GM18907 (cell line): ENCODE measurements around the gene YAF2.
"Not testable (repeated sequence)": the region's sequence is repeated elsewhere in the genome, so short reads cannot be mapped to it uniquely, and the experiment has no call there.

Experiments used
- ATAC-seq: cut with Tn5 transposase; IDR thresholded peaks from one replicate; pipeline ENCODE4 v1.9.1; 2021; ENCODE audit warnings: mild to moderate bottlenecking, moderate library complexity; ENCODE audit not compliant: unreplicated experiment

Gene YAF2

GRCh38 chr12:42199007-42199406 lies 39.0 kb downstream of the YAF2 start:
- ATAC-seq, result no peak

- no peak for ATAC-seq
Measured at GRCh38 chr12:42196723-42197603, 41.1 kb downstream of the YAF2 start.

GRCh38 chr12:42192686-42193085 lies 45.4 kb downstream of the YAF2 start:
- ATAC-seq, result no peak

GRCh38 chr12:42192258-42192657 lies 45.8 kb downstream of the YAF2 start:
- no peak for ATAC-seq

GRCh38 chr12:42190376-42190775 lies 47.7 kb downstream of the YAF2 start:
- ATAC-seq, result no peak

GRCh38 chr12:42188275-42188674 lies 49.8 kb downstream of the YAF2 start:
- not testable (repeated sequence) for ATAC-seq

GRCh38 chr12:42187799-42188198 lies 50.2 kb downstream of the YAF2 start:
- no peak for ATAC-seq

GRCh38 chr12:42186793-42187192 lies 51.3 kb downstream of the YAF2 start:
- ATAC-seq, result peak; percentile 51

GRCh38 chr12:42182394-42182793 lies 55.7 kb downstream of the YAF2 start:
- ATAC-seq, result no peak

GRCh38 chr12:42180990-42181596 lies 57.0 kb downstream of the YAF2 start:
- no peak for ATAC-seq

- no peak for ATAC-seq
Measured at GRCh38 chr12:42178101-42178500, 59.9 kb downstream of the YAF2 start.

GRCh38 chr12:42174978-42175377 lies 63.1 kb downstream of the YAF2 start:
- ATAC-seq, result no peak

- ATAC-seq, result no peak
Measured at GRCh38 chr12:42173961-42174521, 64.0 kb downstream of the YAF2 start.

GRCh38 chr12:42172441-42173210 lies 65.4 kb downstream of the YAF2 start:
- ATAC-seq, result no peak

GRCh38 chr12:42167711-42168110 lies 70.3 kb downstream of the YAF2 start:
- no peak for ATAC-seq

GRCh38 chr12:42166501-42166900 lies 71.5 kb downstream of the YAF2 start:
- ATAC-seq, result no peak

- ATAC-seq, result no peak
Measured at GRCh38 chr12:42163913-42164312, 74.1 kb downstream of the YAF2 start.

- ATAC-seq, result no peak
Measured at GRCh38 chr12:42162965-42163364, 75.1 kb downstream of the YAF2 start.

GRCh38 chr12:42162193-42162592 lies 75.9 kb downstream of the YAF2 start:
- no peak for ATAC-seq

GRCh38 chr12:42161529-42161928 lies 76.5 kb downstream of the YAF2 start:
- ATAC-seq, result no peak

- ATAC-seq, result no peak
Measured at GRCh38 chr12:42156232-42156631, 81.8 kb downstream of the YAF2 start.
